HFFc6 (cell line): ENCODE measurements around the gene TMPRSS11F. TPM values are rescaled to one million over a fixed set of nuclear protein-coding genes. Genes with fewer than 3 reads are reported as not detected.

Experiments used
- DNase-seq: peaks from one replicate; pipeline ENCODE4 v3.0.0-alpha.2; 2018
- H3K27ac Mint-ChIP-seq: 2 replicates; pipeline ENCODE4 v1.8.0; 2020; ENCODE audit warnings: mild to moderate bottlenecking, mixed read lengths
- H3K27me3 Mint-ChIP-seq: 2 replicates; pipeline ENCODE4 v1.8.0; 2021; ENCODE audit warnings: mild to moderate bottlenecking, moderate library complexity, mixed read lengths; ENCODE audit not compliant: insufficient read depth
- H3K36me3 Mint-ChIP-seq: 2 replicates; pipeline ENCODE4 v1.8.0; 2021; ENCODE audit warnings: low read depth, mixed read lengths
- H3K4me1 Mint-ChIP-seq: 2 replicates; pipeline ENCODE4 v1.8.0; 2020; ENCODE audit warnings: low read depth, mixed read lengths
- H3K4me3 Mint-ChIP-seq: 2 replicates; pipeline ENCODE4 v1.8.0; 2020; ENCODE audit warnings: mild to moderate bottlenecking, moderate library complexity, mixed read lengths
- H3K9me3 Mint-ChIP-seq: 2 replicates; pipeline ENCODE4 v1.8.0; 2020; ENCODE audit warnings: mild to moderate bottlenecking, mixed read lengths
- CTCF ChIP-seq: fragments of 200-600 bp; sonication (generic); IDR thresholded peaks from 2 replicates; pipeline ENCODE4 v1.5.0; 2021; ENCODE audit warnings: antibody characterized with exemption, mild to moderate bottlenecking
- total RNA-seq, 6 experiments: library from RNA; stranded (reverse); fragmentation: NEBNext Ultra II Directional; extraction: Animal tissue kit (Norgen Biotek cat#: 25700); gene quantifications; 2 replicates in 1 of 6; 3 replicates in 5 of 6; pipeline ENCODE4 v1.2.3, GENCODE V29; 2021

Gene TMPRSS11F
- total RNA-seq, 6 experiments from 2014 or later: not detected

DNA sequence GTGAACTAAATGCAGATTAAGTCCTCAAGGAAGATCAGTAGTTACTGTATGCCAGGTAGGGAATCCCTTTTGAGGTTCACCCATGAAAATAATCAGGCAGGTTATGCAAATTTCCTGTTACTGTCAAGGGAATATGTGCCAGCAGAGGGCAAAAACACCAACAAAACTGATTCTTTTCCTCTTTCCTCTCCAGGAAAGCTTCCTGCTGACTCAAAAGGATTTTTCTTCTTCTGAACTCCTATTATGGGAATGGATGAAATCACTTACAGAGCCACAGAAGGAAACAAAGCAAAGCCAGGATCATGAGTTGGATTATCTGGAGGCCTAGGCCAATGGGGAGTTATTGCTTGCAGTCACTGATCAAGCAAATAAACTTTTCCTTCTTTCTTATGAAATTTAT, 49.7 kb downstream of the TMPRSS11F start:
- Mint-ChIP-seq H3K27ac (no peak overlapping the region), H3K9me3 (no peaks in the 10 kb centered on the region), H3K27me3 (no peaks in the 10 kb centered on the region; the same call in 1 of the 2 replicates), H3K36me3 (no peaks in the 10 kb centered on the region), H3K4me3 (no peak overlapping the region), H3K4me1 (no peaks in the 10 kb centered on the region)
- no peak for TF ChIP-seq CTCF
- no peak for DNase-seq

DNA sequence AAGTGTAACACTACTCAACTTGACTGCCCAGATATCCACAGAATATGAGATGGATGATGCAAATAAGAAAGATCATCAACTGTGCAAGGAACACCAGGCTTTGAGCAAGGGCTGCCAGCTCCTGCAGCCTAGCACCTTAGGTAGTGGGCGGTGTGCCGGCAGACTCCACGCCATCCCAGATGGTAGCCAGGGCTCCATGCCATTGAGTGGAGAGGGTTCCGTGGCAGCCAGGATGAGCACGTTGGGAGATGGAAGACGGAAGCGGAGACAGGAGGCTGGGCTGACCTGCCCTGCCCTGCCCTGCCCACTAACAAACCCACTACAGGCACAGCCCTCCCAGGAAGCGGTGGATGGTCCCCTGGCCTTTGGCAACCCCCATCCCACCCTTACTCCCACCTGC, 51.9 kb downstream of the TMPRSS11F start:
- no peaks in the 10 kb centered on the region for H3K36me3 Mint-ChIP-seq
- H3K9me3 Mint-ChIP-seq: no peaks in the 10 kb centered on the region
- no peaks in the 10 kb centered on the region for H3K4me1 Mint-ChIP-seq

GRCh38 chr4:68077301-68077700, 52.4 kb downstream of the TMPRSS11F start:
- Mint-ChIP-seq H3K4me3 (no peak overlapping the region), H3K4me1 (no peaks in the 10 kb centered on the region), H3K27me3 (peaks cover 2% of the 10 kb centered on the region; the same call in 1 of the 2 replicates), H3K36me3 (no peaks in the 10 kb centered on the region), H3K27ac (no peak overlapping the region), H3K9me3 (no peaks in the 10 kb centered on the region)
- no peak for TF ChIP-seq CTCF
- no peak for DNase-seq

More for the DNA sequence above, 51.9 kb downstream of the TMPRSS11F start:
- Mint-ChIP-seq H3K27ac (no peak overlapping the region), H3K27me3 (peaks cover 2% of the 10 kb centered on the region), H3K4me3 (no peak overlapping the region)
- DNase-seq: no peak
- no peak for TF ChIP-seq CTCF

GRCh38 chr4:68076194-68076593, 53.5 kb downstream of the TMPRSS11F start:
- Mint-ChIP-seq H3K27me3 (peaks cover 2% of the 10 kb centered on the region; the same call in 1 of the 2 replicates), H3K9me3 (no peaks in the 10 kb centered on the region), H3K36me3 (no peaks in the 10 kb centered on the region)

DNA sequence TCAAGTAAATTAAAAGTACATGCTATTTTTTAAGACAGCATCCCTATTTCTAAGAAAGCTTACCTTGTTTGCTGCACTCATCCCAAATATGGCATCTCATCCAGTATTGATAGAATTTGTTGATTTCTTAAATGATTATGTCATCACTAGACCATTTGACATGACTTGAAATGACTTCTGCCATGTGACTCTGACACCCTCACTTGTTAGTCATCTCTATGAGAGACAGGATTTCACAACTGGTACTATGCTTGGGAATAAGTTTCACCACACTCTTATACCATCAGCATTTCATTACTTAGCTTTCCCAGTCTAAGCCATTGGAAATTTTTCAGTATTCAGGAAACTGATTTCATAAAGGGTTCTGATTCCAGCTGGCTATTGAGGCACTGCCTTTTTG, 55.3 kb downstream of the TMPRSS11F start:
- H3K9me3 Mint-ChIP-seq: no peaks in the 10 kb centered on the region
- H3K4me1 Mint-ChIP-seq: no peaks in the 10 kb centered on the region
- peaks cover 2% of the 10 kb centered on the region; the same call in 1 of the 2 replicates for H3K27me3 Mint-ChIP-seq
- H3K36me3 Mint-ChIP-seq: no peaks in the 10 kb centered on the region
- DNase-seq: no peak
- H3K27ac Mint-ChIP-seq: no peak overlapping the region
- no peak overlapping the region for H3K4me3 Mint-ChIP-seq
- no peak for TF ChIP-seq CTCF

More at GRCh38 chr4:68076194-68076593, 53.5 kb downstream of the TMPRSS11F start:
- Mint-ChIP-seq H3K4me3 (no peak overlapping the region), H3K27ac (no peak overlapping the region), H3K4me1 (no peaks in the 10 kb centered on the region)
- no peak for TF ChIP-seq CTCF
- DNase-seq: no peak

GRCh38 chr4:68070302-68070701, 59.4 kb downstream of the TMPRSS11F start:
- no peaks in the 10 kb centered on the region for H3K36me3 Mint-ChIP-seq
- no peak for DNase-seq
- H3K4me1 Mint-ChIP-seq: no peaks in the 10 kb centered on the region
- H3K4me3 Mint-ChIP-seq: no peak overlapping the region
- no peaks in the 10 kb centered on the region for H3K9me3 Mint-ChIP-seq
- no peak overlapping the region for H3K27ac Mint-ChIP-seq
- peaks cover 5% of the 10 kb centered on the region; the same call in 1 of the 2 replicates for H3K27me3 Mint-ChIP-seq
- no peak for TF ChIP-seq CTCF
